ENCODE results near the gene ADORA1. TPM values are rescaled to one million over a fixed set of nuclear protein-coding genes. Genes with fewer than 3 reads are reported as not detected.

ADORA1 gene
- total and polyA plus RNA-seq, 2 donors (not counting 1 experiment from before 2014, with no cell fraction given): not detected

GRCh38 chr1:203082571-203083462 is 44.7 kb upstream of the ADORA1 start:
- no peak for DNase-seq
- no peaks in the 10 kb centered on the region for H3K4me1 ChIP-seq (ENCODE audit: control insufficient read depth in 2 of 2, insufficient read depth in 2 of 2, low read length in 2 of 2)
- peaks cover 0 to 4% (median 0%) of the 10 kb centered on the region in 4 experiments for H3K27me3 ChIP-seq (replicated peaks in 1 of 4; ENCODE audit: control extremely low read depth in 1 of 4, control insufficient read depth in 3 of 4, insufficient read depth in 4 of 4, low read length in 3 of 4)
- H4K20me1 ChIP-seq (ENCODE audit: control insufficient read depth, insufficient read depth, low read length, poor library complexity, severe bottlenecking): no peaks in the 10 kb centered on the region
- no peak for ATAC-seq (ENCODE audit: low read depth)
- TF ChIP-seq EZH2 (IDR thresholded peaks at IDR 0.05; ENCODE audit: borderline replicate concordance, insufficient read depth, low read depth, low read length, poor library complexity, severe bottlenecking) (no peak), CTCF (IDR thresholded peaks at IDR 0.05) (no peak)
- H3K4me3 ChIP-seq (ENCODE audit: control extremely low read depth in 1 of 5, extremely low read depth in 1 of 5, insufficient read depth in 1 of 5, low read depth in 2 of 5, low read length in 4 of 5): no peak overlapping the region
- H3K27me3 Mint-ChIP-seq: peaks cover 34% of the 10 kb centered on the region
- H3K9me3 Mint-ChIP-seq (ENCODE audit: insufficient read depth): no peaks in the 10 kb centered on the region
- ChIA-PET POLR2A (no interaction called here), CTCF (no interaction called here)
- no peak overlapping the region for H3K9ac ChIP-seq (ENCODE audit: low read length)
- no peak overlapping the region for H3K4me3 Mint-ChIP-seq
- H3K4me2 ChIP-seq (replicated peaks; ENCODE audit: low read depth, low read length, poor library complexity, severe bottlenecking): no peak overlapping the region
- no peaks in the 10 kb centered on the region for H3K9me3 ChIP-seq (ENCODE audit: control extremely low read depth in 1 of 3, control insufficient read depth in 2 of 3, insufficient read depth in 1 of 3, low read length in 2 of 3)
- no peak overlapping the region for H3K27ac Mint-ChIP-seq
- H3K36me3 ChIP-seq (replicated peaks in 1 of 2; ENCODE audit: control extremely low read depth in 1 of 2, control insufficient read depth in 1 of 2, extremely low read depth in 1 of 2, insufficient read depth in 2 of 2, low read length in 1 of 2): no peaks in the 10 kb centered on the region
- WGBS (ENCODE audit: insufficient coverage): 82% methylated on average over 8 of the region's 11 CpGs
- H2AFZ ChIP-seq (ENCODE audit: insufficient read depth, low read depth, low read length, poor library complexity, severe bottlenecking): no peak overlapping the region
- no peak overlapping the region for H3K27ac ChIP-seq (ENCODE audit: low read length in 2 of 2)
- no peaks in the 10 kb centered on the region for H3K4me1 Mint-ChIP-seq
- no peaks in the 10 kb centered on the region for H3K79me2 ChIP-seq (ENCODE audit: control insufficient read depth, insufficient read depth, low read length)
- intact Hi-C loops (cut with micrococcal nuclease): no loop called here

- no peaks in the 10 kb centered on the region for H3K4me1 ChIP-seq (ENCODE audit: control insufficient read depth in 2 of 2, insufficient read depth in 2 of 2, low read length in 2 of 2)
- WGBS (ENCODE audit: insufficient coverage): 99% methylated on average over 8 of the region's 11 CpGs
- peaks cover 32% of the 10 kb centered on the region for H3K27me3 Mint-ChIP-seq
- H3K4me3 ChIP-seq (ENCODE audit: control extremely low read depth in 1 of 5, extremely low read depth in 1 of 5, insufficient read depth in 1 of 5, low read depth in 2 of 5, low read length in 4 of 5): no peak overlapping the region
- no peaks in the 10 kb centered on the region for H3K9me3 Mint-ChIP-seq (ENCODE audit: insufficient read depth)
- no peak overlapping the region for H3K4me2 ChIP-seq (replicated peaks; ENCODE audit: low read depth, low read length, poor library complexity, severe bottlenecking)
- no peaks in the 10 kb centered on the region for H3K36me3 ChIP-seq (replicated peaks in 1 of 2; ENCODE audit: control extremely low read depth in 1 of 2, control insufficient read depth in 1 of 2, extremely low read depth in 1 of 2, insufficient read depth in 2 of 2, low read length in 1 of 2)
- no peak overlapping the region for H3K4me3 Mint-ChIP-seq
- no peaks in the 10 kb centered on the region for H3K4me1 Mint-ChIP-seq
- no peak overlapping the region for H3K9ac ChIP-seq (ENCODE audit: low read length)
- ATAC-seq (ENCODE audit: low read depth) (no peak), DNase-seq (no peak)
- TF ChIP-seq EZH2 (IDR thresholded peaks at IDR 0.05; ENCODE audit: borderline replicate concordance, insufficient read depth, low read depth, low read length, poor library complexity, severe bottlenecking): no peak
- TF ChIP-seq CTCF (IDR thresholded peaks at IDR 0.05): no peak
- ChIA-PET POLR2A (no interaction called here), CTCF (interaction anchor here (1.2 kb wide), 1 partner anchor 10 kb away, joined by 3 read pairs; no protein-coding TSS in a partner anchor)
- no peaks in the 10 kb centered on the region for H3K79me2 ChIP-seq (ENCODE audit: control insufficient read depth, insufficient read depth, low read length)
- no peaks in the 10 kb centered on the region for H4K20me1 ChIP-seq (ENCODE audit: control insufficient read depth, insufficient read depth, low read length, poor library complexity, severe bottlenecking)
- H3K9me3 ChIP-seq (ENCODE audit: control extremely low read depth in 1 of 3, control insufficient read depth in 2 of 3, insufficient read depth in 1 of 3, low read length in 2 of 3): no peaks in the 10 kb centered on the region
- H3K27me3 ChIP-seq (replicated peaks in 1 of 4; ENCODE audit: control extremely low read depth in 1 of 4, control insufficient read depth in 3 of 4, insufficient read depth in 4 of 4, low read length in 3 of 4): peaks cover 0 to 2% (median 0%) of the 10 kb centered on the region in 4 experiments
- intact Hi-C loops (cut with micrococcal nuclease): no loop called here
- no peak overlapping the region for H3K27ac Mint-ChIP-seq
- no peak overlapping the region for H2AFZ ChIP-seq (ENCODE audit: insufficient read depth, low read depth, low read length, poor library complexity, severe bottlenecking)
- H3K27ac ChIP-seq (ENCODE audit: low read length in 2 of 2): no peak overlapping the region
Observed at GRCh38 chr1:203083463-203083921, 44.0 kb upstream of the ADORA1 start.

Measured in B cell (primary cell).